22Rv1 (cell line): ENCODE measurements around the gene ALG12.

Experiments used
- ZFX ChIP-seq: fragments of 450-650 bp; IDR thresholded peaks from 2 replicates; pipeline ENCODE4 v1.6.1; 2017; ENCODE audit warnings: antibody characterized with exemption, borderline replicate concordance
- TF ChIP-seq, protein P1 (sequence below): fragments of 450-650 bp; IDR thresholded peaks from 2 replicates; pipeline ENCODE4 v1.5.1; 2017; ENCODE audit warnings: mild to moderate bottlenecking

DNA sequence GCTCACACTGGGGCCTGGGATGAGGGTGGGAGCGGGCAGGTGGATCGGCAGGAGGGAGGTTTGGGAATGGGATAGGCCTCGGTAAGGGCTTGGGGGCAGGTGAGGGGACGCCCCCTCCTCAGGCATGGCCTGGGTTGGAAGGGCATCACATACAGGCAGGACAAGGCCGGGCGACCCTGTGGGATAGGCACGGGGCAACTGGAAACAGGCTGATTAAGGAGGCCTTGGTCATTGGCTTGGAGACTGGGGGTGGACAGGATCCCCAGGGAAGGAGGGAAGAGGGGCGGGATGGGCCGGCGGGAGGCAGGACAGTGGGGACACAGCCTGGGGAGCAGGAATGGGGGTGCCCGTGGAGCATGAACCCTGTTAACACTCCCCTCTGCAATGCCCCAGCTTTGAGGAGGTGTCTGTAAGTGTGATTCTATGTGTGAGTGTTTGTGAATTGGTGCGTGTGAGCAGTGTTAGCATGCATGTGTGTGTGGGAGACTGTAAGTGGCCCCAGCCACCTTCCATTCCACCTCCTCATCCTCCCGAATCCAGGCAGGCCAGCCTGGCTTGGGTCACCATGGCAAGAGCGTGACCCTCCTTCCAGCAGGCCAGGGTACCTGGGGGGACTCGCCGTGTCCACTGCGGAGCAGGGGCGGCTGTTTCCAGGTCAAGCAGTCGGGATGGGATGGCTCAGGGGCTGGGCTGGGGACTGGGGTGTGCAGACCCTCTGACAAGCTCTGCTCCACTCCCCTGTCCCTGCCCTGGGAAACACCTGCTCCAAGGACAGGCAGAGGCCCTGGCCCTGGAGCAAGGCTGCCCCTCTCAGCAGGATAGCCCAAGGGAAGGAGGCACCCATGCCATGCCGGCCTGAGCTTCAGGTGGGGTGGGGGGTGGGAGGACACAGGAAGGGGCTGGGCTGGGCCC lies 38.9 kb upstream of the ALG12 start:
- TF ChIP-seq, protein P1, sequence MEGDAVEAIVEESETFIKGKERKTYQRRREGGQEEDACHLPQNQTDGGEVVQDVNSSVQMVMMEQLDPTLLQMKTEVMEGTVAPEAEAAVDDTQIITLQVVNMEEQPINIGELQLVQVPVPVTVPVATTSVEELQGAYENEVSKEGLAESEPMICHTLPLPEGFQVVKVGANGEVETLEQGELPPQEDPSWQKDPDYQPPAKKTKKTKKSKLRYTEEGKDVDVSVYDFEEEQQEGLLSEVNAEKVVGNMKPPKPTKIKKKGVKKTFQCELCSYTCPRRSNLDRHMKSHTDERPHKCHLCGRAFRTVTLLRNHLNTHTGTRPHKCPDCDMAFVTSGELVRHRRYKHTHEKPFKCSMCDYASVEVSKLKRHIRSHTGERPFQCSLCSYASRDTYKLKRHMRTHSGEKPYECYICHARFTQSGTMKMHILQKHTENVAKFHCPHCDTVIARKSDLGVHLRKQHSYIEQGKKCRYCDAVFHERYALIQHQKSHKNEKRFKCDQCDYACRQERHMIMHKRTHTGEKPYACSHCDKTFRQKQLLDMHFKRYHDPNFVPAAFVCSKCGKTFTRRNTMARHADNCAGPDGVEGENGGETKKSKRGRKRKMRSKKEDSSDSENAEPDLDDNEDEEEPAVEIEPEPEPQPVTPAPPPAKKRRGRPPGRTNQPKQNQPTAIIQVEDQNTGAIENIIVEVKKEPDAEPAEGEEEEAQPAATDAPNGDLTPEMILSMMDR, result no peak
- TF ChIP-seq ZFX, result no peak
